Ishikawa (cell line): ENCODE data around the gene SCAPER.

Experiments
- CEBPB ChIP-seq: IDR thresholded peaks from 2 replicates; pipeline ENCODE4 v1.6.1; 2012
- CREB1 ChIP-seq: IDR thresholded peaks from 2 replicates; pipeline ENCODE4 v1.6.1; 2012; ENCODE audit warnings: low read depth
- EGR1 ChIP-seq: IDR thresholded peaks from 2 replicates; pipeline ENCODE4 v1.6.1; 2012
- EP300 ChIP-seq: IDR thresholded peaks from 2 replicates; pipeline ENCODE4 v1.6.1; 2012; ENCODE audit warnings: borderline replicate concordance
- FOXM1 ChIP-seq: IDR thresholded peaks from 2 replicates; pipeline ENCODE4 v1.6.1; 2012; ENCODE audit warnings: low read depth, borderline replicate concordance
- MAX ChIP-seq: IDR thresholded peaks from 2 replicates; pipeline ENCODE4 v1.6.1; 2012
- NFIC ChIP-seq: IDR thresholded peaks from 2 replicates; pipeline ENCODE4 v1.6.1; 2012
- RAD21 ChIP-seq: IDR thresholded peaks from 2 replicates; pipeline ENCODE4 v1.6.1; 2012; ENCODE audit warnings: low read depth
- REST ChIP-seq: IDR thresholded peaks from 2 replicates; pipeline ENCODE4 v1.6.1; 2012; ENCODE audit warnings: low read depth, mild to moderate bottlenecking
- TAF1 ChIP-seq: IDR thresholded peaks from 2 replicates; pipeline ENCODE4 v1.6.1; 2012; ENCODE audit warnings: low read depth, mild to moderate bottlenecking
- TCF12 ChIP-seq: IDR thresholded peaks from 2 replicates; pipeline ENCODE4 v1.6.1; 2012; ENCODE audit warnings: low read depth
- TEAD4 ChIP-seq: IDR thresholded peaks from 2 replicates; pipeline ENCODE4 v1.6.1; 2012
- USF1 ChIP-seq: IDR thresholded peaks from 2 replicates; pipeline ENCODE4 v1.6.1; 2012
- YY1 ChIP-seq: IDR thresholded peaks from 2 replicates; pipeline ENCODE4 v1.6.1; 2012; ENCODE audit warnings: low read depth
- ZBTB7A ChIP-seq: IDR thresholded peaks from 2 replicates; pipeline ENCODE4 v1.6.1; 2012; ENCODE audit warnings: low read depth

SCAPER gene

GRCh38 chr15:76349301-76350070, 555.7 kb downstream of the SCAPER start:
- no peak for TF ChIP-seq MAX
- TF ChIP-seq ZBTB7A, result no peak
- no peak for TF ChIP-seq REST
- TF ChIP-seq FOXM1, result no peak
- no peak for TF ChIP-seq CEBPB
- no peak for TF ChIP-seq YY1
- TF ChIP-seq TCF12, result no peak
- no peak for TF ChIP-seq EP300
- no peak for TF ChIP-seq RAD21
- TF ChIP-seq TAF1, result no peak
- TF ChIP-seq TEAD4, result no peak
- no peak for TF ChIP-seq EGR1
- no peak for TF ChIP-seq NFIC
- TF ChIP-seq CREB1, result no peak
- TF ChIP-seq USF1, result no peak

GRCh38 chr15:76347482-76348055, 557.6 kb downstream of the SCAPER start:
- TF ChIP-seq TCF12 (no peak), CREB1 (no peak), MAX (no peak), RAD21 (no peak), REST (no peak), USF1 (no peak), NFIC (no peak), FOXM1 (no peak), YY1 (no peak), TEAD4 (no peak), EP300 (no peak), TAF1 (no peak), ZBTB7A (no peak), CEBPB (no peak), EGR1 (no peak)

GRCh38 chr15:76346669-76347481, 558.3 kb downstream of the SCAPER start:
- TF ChIP-seq EGR1 (no peak), NFIC (0 out of 2 replicates have a peak, but pooled peaks have one; percentile 11)

- TF ChIP-seq EP300 (no peak), TAF1 (peak; percentile 24; the same call in 1 of the 2 replicates), USF1 (peak; percentile 57; the same call in 1 of the 2 replicates), MAX (peak; percentile 61), TCF12 (peak; percentile 18; the same call in 1 of the 2 replicates), RAD21 (0 out of 2 replicates have a peak, but pooled peaks have one; percentile 1), CREB1 (no peak)
Measured at GRCh38 chr15:76345880-76346668, 559.1 kb downstream of the SCAPER start.
